Fibroblast of lung (primary cell): Measurements from ENCODE around the gene NTRK3. TPM values are rescaled to one million over a fixed set of nuclear protein-coding genes. Genes with fewer than 3 reads are reported as not detected.

Experiments used
- DNase-seq, 2 donors: peaks; one replicate each; pipeline versions ENCODE4 v3.0.0 to v3.0.0-alpha.2; 2010; ENCODE audit warnings: low read depth in 2 of 2
- H2AFZ ChIP-seq: 2 replicates; pipeline ENCODE4 v1.5.1; 2012; ENCODE audit warnings: low read length, control low read depth, inconsistent platforms
- H3K27ac ChIP-seq: 2 replicates; pipeline ENCODE4 v1.5.1; 2011; ENCODE audit warnings: low read length, control low read depth; ENCODE audit not compliant: insufficient read depth
- H3K27me3 ChIP-seq: 2 replicates; pipeline ENCODE4 v1.5.1; 2011; ENCODE audit warnings: mild to moderate bottlenecking, low read length; ENCODE audit not compliant: control insufficient read depth, insufficient read depth
- H3K36me3 ChIP-seq: 2 replicates; pipeline ENCODE4 v1.5.1; 2011; ENCODE audit warnings: low read length; ENCODE audit not compliant: control insufficient read depth, insufficient read depth
- H3K4me1 ChIP-seq: 2 replicates; pipeline ENCODE4 v1.5.1; 2011; ENCODE audit warnings: low read length; ENCODE audit not compliant: control insufficient read depth, insufficient read depth; ENCODE audit errors: extremely low read depth
- H3K4me2 ChIP-seq: 2 replicates; pipeline ENCODE4 v1.5.1; 2011; ENCODE audit warnings: low read length, control low read depth; ENCODE audit not compliant: insufficient read depth; ENCODE audit errors: extremely low read depth
- H3K4me3 ChIP-seq, 4 experiments: fragments of 200-600 bp in 1 of 4; sonication (generic) in 1 of 4; replicated peaks in 1 of 4; 2 replicates each; pipeline ENCODE4 v1.5.1; 2011 to 2016; ENCODE audit warnings: low read length in 4 of 4, low read depth in 3 of 4, mild to moderate bottlenecking in 3 of 4, control low read depth in 2 of 4, inconsistent platforms in 1 of 4, mixed read lengths in 1 of 4; ENCODE audit not compliant: insufficient read depth in 1 of 4; ENCODE audit errors: control extremely low read depth in 1 of 4
- H3K79me2 ChIP-seq: 2 replicates; pipeline ENCODE4 v1.5.1; 2012; ENCODE audit warnings: mild to moderate bottlenecking, low read length, inconsistent platforms; ENCODE audit not compliant: control insufficient read depth, insufficient read depth
- H3K9ac ChIP-seq: 2 replicates; pipeline ENCODE4 v1.5.1; 2011; ENCODE audit warnings: mild to moderate bottlenecking, low read length, control low read depth; ENCODE audit not compliant: insufficient read depth
- H3K9me3 ChIP-seq: 2 replicates; pipeline ENCODE4 v1.5.1; 2012; ENCODE audit warnings: low read depth, low read length; ENCODE audit not compliant: control insufficient read depth, insufficient read depth
- H4K20me1 ChIP-seq: 2 replicates; pipeline ENCODE4 v1.5.1; 2011; ENCODE audit warnings: low read length; ENCODE audit not compliant: control insufficient read depth, insufficient read depth; ENCODE audit errors: extremely low read depth
- CTCF ChIP-seq, 2 donors: IDR thresholded peaks in 1 of 2; conservative IDR thresholded peaks in 1 of 2; 1 replicate in 1 of 2; 2 replicates in 1 of 2; pipeline ENCODE4 v1.5.1; 2011 to 2012; ENCODE audit warnings: low read length in 2 of 2, control low read depth in 1 of 2, inconsistent platforms in 1 of 2, low read depth in 1 of 2, mild to moderate bottlenecking in 1 of 2
- EZH2 ChIP-seq: IDR thresholded peaks from 2 replicates; pipeline ENCODE4 v1.5.1; 2012; ENCODE audit warnings: low read length, control low read depth, mild to moderate bottlenecking; ENCODE audit errors: missing control alignments
- polyA plus RNA-seq, 2 donors: library from polyadenylated mRNA; depleted of rRNA in 1 of 2; stranded (reverse) in 1 of 2; unstranded in 1 of 2; fragments of >200 nt; gene quantifications; 2 replicates each; pipeline ENCODE4 v1.2.1, GENCODE V29; 2011 to 2012; ENCODE audit warnings: missing spikeins in 1 of 2
- total RNA-seq: library from RNA; depleted of rRNA; stranded (reverse); fragments of >200 nt; gene quantifications from 2 replicates; pipeline ENCODE4 v1.2.1, GENCODE V29; 2014

Gene NTRK3
- total and polyA plus RNA-seq, 2 donors (not counting 1 experiment from before 2014, with no cell fraction given): 0.06 TPM; not detected in 1

- no peaks in the 10 kb centered on the region for H3K9me3 ChIP-seq
- H3K4me3 ChIP-seq: no peak overlapping the region
- H3K36me3 ChIP-seq: no peaks in the 10 kb centered on the region
- TF ChIP-seq EZH2 (no peak), CTCF (conservative IDR thresholded peaks at IDR 0.05 in 1 of 2, IDR thresholded peaks at IDR 0.05 in 1 of 2; ENCODE audit: low read depth in 1 of 2, low read length in 2 of 2) (no peak)
- peak in 1 of 2 donors; percentile 9 for DNase-seq
- H3K9ac ChIP-seq: no peak overlapping the region
- H4K20me1 ChIP-seq: no peaks in the 10 kb centered on the region
- H3K4me2 ChIP-seq: no peak overlapping the region
- no peaks in the 10 kb centered on the region for H3K79me2 ChIP-seq
- no peak overlapping the region for H3K27ac ChIP-seq
- H3K4me1 ChIP-seq: no peaks in the 10 kb centered on the region
- no peaks in the 10 kb centered on the region for H3K27me3 ChIP-seq
- H2AFZ ChIP-seq: no peak overlapping the region
These were observed 52.0 kb downstream of the NTRK3 start for GRCh38 chr15:88204584-88204983.

- no peak for TF ChIP-seq EZH2
- no peak for TF ChIP-seq CTCF (conservative IDR thresholded peaks at IDR 0.05 in 1 of 2, IDR thresholded peaks at IDR 0.05 in 1 of 2; ENCODE audit: low read depth in 1 of 2, low read length in 2 of 2)
- H2AFZ ChIP-seq: no peak overlapping the region
- no peaks in the 10 kb centered on the region for H4K20me1 ChIP-seq
- H3K9ac ChIP-seq: no peak overlapping the region
- no peak overlapping the region for H3K4me3 ChIP-seq
- no peaks in the 10 kb centered on the region for H3K27me3 ChIP-seq
- H3K36me3 ChIP-seq: no peaks in the 10 kb centered on the region
- H3K4me1 ChIP-seq: no peaks in the 10 kb centered on the region
- H3K27ac ChIP-seq: no peak overlapping the region
- no peak overlapping the region for H3K4me2 ChIP-seq
- H3K9me3 ChIP-seq: no peaks in the 10 kb centered on the region
- peak in 1 of 2 donors; percentile 77 for DNase-seq
- no peaks in the 10 kb centered on the region for H3K79me2 ChIP-seq
These were observed 54.3 kb downstream of the NTRK3 start for GRCh38 chr15:88202231-88202630.

GRCh38 chr15:88201207-88201606 lies 55.3 kb downstream of the NTRK3 start:
- Histone ChIP-seq H3K4me2 (no peak overlapping the region), H3K27me3 (no peaks in the 10 kb centered on the region), H3K9me3 (no peaks in the 10 kb centered on the region), H3K4me1 (no peaks in the 10 kb centered on the region), H3K9ac (no peak overlapping the region), H3K4me3 (no peak overlapping the region), H4K20me1 (no peaks in the 10 kb centered on the region), H2AFZ (no peak overlapping the region), H3K79me2 (no peaks in the 10 kb centered on the region), H3K36me3 (no peaks in the 10 kb centered on the region), H3K27ac (no peak overlapping the region)
- DNase-seq: no peak
- no peak for TF ChIP-seq CTCF (conservative IDR thresholded peaks at IDR 0.05 in 1 of 2, IDR thresholded peaks at IDR 0.05 in 1 of 2; ENCODE audit: low read depth in 1 of 2, low read length in 2 of 2)
- no peak for TF ChIP-seq EZH2
